Measurements from ENCODE around the gene ADGRG1.

ADGRG1 gene

DNA sequence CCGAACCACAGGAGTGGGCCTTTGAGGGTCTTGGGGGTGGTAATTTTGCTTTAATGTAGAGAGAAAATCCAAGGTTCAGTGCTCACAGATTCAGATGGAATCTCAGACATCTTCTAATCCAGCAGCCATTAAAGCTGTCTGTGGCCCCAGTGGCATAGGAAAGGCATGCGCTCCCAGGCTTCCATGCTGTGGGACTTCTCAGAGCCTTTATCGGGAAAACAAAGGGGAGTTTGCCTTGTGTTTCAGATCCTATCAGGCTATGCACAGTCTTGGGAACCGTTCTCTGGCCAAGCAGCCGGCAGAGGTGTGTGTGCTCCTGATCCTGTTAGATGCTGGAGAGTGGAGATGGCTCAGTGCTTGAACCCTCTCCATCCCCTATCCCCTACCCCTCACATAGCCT lies 7.8 kb downstream of the ADGRG1 start:
- FAIRE-seq, result no peak

DNA sequence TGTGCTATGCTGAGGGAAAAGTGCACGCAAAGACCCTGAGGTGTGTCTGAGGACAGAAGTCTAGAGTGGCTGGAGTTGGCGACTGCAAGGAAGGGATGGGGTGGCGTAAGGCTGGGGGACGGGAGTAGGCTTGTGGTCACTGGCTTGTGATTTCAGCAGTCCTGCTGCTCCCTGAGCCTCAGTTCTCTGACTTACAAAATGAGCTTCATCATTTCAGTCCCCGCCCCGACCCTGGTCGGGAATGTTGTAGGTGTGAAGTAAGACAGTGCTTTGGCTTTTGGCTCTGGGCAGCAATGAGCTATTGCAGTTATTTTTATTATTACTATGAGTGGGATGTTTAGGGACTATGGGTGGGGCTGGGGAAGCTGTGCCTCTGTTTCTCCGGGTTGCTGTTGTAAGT lies 8.6 kb downstream of the ADGRG1 start:
- FAIRE-seq, result no peak

DNA sequence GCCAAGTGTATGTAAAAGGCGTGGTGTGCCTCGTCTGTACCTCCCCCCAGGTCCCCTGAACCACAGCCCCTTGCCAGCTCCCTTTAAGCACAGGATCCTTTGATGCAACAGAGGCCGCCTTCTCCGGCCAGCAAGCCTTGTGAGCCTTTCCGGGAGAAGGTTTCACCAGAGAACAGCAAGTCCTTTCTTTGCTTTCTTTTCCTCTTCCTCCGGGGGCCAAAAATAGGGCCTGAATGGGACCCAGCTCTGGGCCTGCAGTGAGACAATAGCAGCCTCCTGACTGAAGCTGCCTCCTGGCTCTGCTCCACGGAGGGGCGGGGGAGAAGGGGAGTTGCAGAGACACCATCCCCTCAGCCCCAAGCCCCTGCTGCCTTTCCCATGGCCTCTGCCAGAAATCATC lies 9.0 kb downstream of the ADGRG1 start:
- no peak for FAIRE-seq

DNA sequence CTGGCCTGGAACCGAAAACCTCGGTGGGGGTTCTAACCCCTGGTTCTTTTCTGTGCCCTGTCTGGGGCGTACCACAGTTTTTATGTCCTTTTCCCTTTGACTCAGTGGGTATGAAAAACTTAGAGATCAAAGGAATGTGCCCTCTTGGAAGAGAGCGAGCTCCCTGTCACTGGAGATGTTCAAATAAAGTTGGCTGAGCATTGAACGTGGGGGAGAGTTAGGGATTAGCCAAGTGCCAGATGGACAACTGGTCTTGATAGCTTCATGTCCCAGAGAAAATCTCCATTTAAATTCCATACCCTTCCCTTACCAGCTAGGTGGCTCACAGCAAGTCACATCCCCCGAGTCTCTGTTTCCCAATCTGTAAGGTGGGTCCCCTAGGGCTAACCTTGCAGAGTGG lies 9.5 kb downstream of the ADGRG1 start:
- FAIRE-seq, result no peak

DNA sequence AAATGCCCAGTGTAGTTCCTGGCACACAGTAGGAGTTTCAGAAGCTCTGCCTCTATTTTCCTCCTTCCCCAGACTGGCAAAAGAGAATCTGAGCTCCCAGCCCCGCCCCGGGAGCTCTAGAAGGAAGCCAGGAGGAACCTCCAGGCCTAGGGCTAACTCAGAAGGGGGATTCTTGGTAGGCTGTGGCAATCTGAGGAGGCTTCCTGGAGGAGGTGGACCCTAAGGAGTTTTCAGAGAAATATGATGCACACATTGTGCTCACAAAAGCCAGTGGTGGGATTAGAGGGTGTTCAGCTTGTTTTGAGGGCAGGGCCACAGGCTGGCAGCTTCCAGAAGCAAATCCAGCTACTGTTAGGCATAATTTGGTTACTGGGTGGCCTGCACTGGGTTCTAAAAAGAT lies 10.0 kb downstream of the ADGRG1 start:
- FAIRE-seq, result no peak

DNA sequence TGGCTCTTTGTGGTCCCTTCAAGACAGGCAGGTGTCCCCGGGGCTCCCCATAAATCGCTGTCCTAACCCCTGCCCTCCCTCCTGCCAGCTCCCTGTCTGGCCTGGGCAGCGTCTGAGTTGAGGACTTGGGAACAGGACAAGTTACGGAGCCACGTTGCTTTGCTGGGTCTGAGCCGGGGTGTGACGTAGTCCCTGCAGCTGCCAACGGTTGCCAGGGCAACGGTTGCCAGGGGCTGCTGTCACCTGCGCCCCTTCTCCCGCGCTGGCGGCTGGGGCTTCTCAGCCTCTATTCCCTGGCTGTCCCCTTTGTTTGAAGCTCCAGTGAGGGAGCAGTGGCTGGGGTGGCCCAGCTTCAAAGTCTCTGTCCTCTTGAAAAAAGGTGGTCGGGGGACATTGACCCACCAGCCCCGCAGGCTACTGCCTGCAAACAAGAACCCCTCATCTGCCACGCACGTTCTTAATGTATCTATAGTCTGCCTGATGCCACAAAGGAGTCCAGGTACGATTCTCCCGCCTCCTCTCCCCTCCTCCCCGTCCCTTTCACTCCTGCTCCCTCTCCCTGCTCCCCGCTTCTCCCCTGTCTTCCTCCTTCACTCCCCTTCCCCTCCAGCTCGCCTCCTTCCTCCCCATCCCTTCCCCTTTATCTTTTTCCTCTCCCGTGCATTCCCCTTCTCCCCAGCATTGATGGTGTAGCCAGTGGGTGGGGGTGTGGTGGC lies 10.9 kb downstream of the ADGRG1 start:
- no peak for FAIRE-seq

DNA sequence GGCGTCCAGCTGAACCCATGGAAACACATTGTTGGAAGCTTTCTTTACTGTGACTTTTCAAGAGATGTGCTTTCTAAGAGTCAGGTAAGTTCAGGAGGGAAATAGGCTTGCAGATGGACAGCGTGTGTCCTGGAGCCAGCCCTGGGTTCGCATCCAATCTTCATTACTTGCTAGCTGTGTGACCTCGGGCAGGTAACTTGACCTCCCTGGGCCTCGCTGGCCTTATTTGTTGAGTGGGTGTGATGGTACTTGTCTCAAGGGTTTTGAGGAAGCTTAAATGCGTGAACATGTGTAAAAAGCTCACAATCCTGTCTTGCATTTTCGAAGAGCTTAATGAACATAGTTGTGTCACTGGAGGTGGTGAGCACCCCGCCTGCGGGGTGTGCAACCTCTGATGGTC lies 11.8 kb downstream of the ADGRG1 start:
- FAIRE-seq, result no peak

DNA sequence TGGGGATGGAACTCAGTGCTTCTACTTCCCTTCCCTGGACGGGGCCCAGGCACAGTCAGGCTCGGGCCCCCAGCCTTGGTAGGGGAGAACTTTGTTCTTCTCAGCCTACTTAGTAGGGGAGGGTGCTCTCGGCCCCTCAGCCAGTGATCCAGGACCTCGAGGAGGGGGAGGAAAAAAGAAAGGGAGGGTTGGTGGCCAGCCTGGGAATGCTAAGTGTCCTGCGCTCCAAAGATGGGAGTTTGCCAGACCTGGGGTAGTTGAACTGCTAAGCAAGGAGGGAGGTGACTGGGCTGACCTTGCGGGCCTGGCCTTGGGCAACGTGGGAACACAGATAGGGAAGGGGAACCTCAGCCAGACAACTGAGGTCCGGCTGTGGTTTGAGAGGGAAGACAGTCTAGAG lies 12.2 kb downstream of the ADGRG1 start:
- no peak for FAIRE-seq

DNA sequence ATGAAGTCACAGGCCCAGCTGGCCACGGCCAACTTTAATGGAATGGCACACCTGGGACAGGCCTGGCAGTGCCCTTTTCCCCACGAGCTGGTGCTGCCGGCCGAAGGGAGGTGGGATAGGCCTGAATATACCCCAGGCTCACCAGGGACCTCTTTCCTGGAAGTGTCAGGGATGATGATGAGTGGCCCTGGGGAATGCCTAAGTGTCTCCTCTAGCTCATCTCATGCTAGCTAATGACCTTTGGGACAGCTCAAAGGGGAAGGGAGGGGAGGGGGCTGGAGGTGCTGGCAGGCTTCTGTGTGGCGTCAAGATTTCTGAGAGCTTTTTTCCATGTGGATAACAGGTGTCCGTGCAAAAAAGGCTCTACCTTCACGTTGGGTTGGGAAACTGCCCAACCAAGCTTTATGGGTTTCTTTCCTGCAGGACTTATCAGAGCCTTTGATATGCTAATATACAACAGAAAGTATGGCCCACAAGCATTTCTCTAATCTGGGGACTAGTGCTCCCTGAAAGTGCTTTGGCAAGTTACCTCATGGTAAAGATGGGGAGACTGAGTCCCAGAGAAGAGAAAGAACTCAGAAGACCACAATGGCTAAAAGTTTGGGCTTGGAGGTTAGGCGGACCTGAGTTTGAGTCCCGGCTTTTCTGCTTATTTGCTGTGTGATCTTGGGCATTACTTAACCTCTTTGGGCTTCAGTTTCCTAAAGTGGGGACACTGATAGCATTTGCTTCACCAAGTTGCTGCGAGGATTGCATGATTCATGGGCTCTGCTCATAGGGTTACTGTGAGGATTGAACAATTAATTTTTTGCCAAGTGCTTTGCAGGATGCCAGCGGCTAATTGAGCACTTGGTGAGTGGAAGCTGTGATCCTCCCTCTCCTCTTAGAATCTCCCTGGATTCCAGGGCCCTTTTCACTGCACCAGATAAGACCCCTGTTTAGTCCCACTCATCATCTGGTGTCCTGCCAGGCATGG lies 14.0 kb downstream of the ADGRG1 start:
- FAIRE-seq, result no peak

DNA sequence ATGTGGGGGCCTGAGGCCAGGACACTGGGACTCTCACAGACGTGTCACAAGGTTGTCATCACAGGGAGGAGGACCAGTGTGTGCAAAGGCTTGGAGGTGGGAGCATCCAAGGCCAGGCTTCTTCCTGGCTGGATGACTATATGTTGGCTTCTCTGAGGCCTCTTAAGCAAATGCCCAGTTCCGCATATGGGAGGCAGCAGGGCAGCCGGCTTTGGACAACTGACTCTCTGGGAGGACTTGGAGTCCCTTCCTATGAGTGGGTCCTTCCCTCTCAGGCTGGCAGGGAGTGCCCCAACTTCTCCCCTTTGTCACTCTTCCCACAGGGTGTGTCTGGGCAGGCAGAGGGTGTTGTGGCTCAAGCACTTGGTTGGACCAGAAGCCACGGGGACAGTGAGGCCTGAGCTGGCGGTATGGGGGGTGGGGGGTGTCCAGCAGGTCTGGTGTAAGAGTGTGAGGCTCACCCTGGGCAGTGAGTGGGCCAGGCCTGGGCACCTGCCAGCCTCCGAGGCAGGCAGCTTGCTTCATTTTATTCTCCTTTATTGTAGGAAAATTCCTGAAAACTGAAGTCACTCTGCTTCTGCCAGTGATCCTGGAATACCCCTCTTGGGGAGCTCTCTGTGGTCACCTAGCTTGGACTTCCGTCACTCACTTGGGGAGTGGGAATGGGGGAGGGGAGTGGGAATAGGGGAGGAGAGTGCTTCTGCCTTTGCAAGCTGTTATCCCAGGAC lies 14.9 kb downstream of the ADGRG1 start:
- FAIRE-seq, result no peak

DNA sequence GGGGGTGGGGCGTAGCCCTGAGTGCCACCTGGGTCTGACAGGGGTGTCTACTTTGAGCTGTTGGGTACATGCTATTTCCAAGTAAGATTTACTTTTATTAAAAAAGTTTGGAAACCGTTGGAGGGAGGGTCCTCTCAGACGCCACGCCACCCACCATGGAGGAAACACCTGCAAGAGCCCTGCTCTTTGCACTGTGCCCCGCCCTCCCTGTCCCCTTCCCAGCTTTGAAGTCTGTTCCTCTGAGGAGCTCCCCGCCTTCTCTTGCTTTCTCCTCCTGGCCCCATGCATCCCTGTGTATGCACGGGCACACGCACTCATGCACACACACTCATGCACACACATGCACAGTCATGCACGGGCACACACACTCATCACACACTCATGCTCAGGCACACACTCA lies 15.5 kb downstream of the ADGRG1 start:
- FAIRE-seq, result no peak

DNA sequence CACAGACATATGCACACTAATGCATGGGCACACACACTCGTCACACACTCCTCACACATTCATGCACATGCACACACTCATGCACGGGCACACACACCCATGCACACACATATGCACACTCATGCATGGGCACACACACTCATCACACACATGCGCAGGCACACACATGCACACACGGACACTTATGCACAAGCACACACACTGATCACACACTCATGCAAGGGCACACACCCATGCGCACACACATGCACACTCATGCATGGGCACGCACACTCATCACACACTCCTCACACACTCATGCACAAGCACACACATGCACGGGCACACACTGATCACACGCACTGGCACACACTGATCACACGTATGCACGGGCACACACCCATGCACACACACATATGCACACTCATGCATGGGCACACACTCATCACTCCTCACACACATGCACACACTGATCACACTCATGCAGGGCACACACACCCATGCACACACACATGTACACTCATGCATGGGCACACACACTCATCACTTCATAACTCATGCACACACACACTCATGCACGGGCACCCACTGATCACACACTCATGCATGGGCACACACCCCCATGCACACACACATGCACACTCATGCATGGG lies 16.1 kb downstream of the ADGRG1 start:
- FAIRE-seq, result no peak

DNA sequence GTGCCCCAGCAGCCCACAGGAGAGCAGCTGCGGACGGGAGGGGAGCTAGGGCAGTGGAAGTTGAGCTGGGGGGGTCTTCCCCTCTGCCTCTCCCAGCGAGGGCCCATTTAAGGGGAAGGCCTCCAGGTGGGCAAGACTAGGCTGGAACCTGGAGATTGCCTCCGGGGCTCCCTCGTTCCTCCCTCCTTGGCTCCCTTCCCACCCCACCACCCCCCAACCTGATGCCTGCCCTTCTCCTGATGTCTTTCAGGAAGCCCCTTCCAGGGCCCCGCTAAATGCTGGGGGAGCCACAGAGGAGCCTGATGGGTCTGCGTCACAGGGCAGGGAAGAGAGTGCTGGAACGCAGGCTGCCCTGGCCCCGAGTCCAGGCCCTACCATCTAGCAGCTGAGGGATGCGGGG lies 16.7 kb downstream of the ADGRG1 start:
- no peak for FAIRE-seq

DNA sequence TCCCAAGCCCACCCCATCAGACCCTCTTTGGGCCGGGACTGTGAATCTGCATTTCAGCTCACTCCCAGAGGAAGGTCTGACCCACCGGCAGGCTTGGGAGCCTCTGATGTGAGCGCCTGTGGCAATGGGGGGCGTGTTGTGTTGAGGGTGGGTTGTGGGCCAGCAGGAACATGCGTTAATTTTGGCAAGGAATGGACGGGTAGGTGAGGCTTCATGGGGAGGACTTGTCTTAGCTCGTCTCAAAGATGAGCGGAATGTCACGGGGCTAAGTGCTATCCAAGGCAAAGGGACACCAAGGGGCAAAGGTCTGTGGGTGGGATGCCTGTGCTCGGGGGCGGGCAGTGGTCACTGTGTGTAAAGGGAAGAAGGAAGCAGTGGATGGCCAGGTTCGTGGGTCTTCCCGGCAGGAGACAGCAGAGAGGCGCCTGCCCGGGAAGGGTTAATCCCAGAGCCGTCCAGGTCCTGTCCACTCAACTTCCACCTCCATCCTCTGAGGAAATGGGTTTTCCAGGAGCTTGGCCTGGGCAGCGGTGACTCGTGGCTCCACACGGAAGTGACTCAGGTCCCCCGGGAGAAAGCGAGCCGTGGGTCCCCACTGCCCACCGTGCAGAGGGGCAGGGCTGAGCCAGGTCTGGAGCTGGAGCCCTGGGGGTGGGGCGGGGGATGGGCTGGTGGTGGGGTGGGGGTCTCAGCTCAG lies 17.4 kb downstream of the ADGRG1 start:
- FAIRE-seq, result no peak

DNA sequence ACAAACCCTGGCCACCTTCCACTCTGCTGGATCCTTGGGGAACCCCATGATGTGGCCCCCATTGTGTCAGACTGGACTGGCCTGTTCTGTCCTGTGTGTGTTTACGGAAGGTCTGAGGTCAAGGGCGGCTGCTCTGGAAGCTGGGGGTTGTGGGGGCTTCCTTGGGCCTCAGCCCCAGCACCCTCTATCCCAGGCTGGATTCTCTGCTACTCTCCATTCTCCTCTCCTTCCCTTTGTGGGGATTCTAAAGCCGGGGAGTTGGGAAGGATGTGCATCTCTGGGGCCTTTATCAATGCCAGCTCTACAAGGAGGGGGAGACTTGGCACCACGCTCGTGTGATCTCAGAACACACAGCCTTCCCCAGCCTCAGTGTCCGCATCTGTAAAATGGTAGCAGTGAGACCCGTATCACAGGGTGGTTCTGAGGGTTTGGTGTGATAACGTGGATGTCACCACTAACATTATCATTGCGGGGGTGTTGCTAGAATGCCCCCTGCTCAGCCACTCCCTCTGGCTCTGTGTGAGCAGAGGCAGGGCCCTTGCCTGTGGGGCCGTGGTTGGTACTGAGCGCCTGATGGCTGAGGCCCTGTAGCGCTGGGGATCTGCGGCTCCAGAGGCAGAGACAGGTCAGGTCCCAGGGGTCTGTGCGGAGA lies 18.1 kb downstream of the ADGRG1 start:
- no peak for FAIRE-seq

DNA sequence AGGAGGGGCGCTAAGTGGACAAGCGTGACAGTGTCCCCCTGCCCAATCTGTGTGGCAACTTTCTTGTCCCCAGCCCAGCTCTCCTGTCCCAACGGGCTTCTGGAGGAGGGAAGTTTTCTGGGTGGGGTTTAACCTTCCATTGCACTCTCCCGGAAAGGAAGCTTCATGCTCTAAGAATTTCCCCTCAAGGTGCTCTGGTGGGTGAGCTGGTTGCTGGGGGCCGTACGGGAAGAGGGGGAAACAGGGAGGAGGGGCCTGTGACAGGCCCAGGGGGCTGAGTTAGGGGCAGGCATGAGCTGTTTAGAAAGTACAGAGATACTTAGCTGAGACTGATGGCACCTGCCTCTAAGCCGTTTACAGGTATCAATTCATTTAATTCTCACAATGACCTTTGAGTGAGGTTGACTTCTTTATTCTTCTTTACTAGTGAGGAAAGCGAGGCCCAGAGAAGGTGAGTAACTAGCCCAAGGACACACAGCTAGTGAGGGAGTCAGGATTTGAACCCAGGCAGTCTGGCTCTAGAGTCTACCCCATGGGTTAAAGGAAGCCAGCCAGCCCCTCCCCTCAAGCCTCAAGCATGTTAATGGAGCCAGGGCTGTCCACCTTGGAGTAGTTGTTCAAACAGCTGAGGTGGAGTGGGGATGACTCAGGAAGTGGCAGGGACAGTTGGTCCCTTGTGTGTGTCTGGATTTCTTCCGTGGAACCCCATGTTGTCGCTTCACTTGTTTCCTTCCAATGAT lies 18.9 kb downstream of the ADGRG1 start:
- FAIRE-seq, result no peak

DNA sequence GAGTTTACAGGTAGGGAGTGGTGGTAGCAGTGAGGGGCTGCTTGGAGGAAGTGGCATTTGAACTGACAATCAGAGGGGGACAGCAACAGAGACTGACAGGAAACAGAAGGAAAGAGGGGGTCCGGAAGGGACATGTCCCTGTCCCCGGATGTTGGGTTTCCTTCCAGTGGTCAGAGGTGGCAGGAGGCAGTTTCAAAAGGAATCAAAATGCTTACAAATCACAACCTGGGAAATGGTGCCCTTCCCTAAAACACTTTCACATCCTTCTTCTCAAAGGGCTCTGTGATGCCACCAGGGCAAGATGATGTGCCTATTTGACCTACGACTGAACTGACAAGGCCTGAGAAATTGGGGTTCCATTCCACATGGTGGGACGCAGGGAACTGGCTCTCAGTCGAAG lies 19.7 kb downstream of the ADGRG1 start:
- FAIRE-seq, result no peak

DNA sequence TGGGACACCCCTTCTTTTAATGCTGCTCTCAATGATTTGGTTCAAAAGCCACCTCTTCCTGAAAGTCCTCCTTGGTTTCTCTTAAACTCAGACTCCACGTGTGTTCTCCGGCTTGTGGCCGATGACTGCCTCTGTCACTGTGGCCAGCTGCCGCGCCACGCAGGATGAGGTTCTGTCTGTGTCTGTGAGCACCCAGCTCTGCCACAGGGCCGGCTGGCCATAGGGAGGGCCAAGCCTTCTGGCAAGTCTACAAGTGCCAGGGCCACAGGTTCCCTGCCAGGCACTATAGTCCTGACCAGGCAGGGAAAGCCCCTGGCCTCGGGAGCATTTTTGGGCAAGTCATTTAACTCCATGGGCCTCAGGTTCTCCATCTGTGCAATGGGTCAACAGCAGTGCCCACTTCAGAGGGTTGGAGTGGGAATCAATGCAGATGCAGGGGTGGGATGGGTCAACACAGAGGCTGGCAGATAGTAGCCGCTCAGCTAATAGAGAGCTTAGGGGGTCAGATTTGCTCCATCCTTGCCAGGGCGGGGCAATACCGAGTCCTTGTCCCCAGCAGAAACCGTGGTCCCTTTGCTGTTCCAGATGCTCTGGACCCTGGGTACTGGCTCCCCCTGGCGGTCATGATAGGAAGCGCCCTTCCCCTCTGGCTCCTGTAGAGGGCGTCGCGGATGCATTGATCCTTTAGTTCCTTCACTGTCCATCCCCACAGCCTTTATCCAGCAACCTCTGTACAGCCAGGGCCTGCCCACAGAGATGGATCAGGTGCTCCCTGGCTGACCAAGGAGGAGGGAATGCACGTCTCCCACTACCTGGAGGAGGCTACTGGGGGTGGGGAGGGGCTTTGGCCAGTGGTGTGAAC lies 20.4 kb downstream of the ADGRG1 start:
- FAIRE-seq, result no peak

DNA sequence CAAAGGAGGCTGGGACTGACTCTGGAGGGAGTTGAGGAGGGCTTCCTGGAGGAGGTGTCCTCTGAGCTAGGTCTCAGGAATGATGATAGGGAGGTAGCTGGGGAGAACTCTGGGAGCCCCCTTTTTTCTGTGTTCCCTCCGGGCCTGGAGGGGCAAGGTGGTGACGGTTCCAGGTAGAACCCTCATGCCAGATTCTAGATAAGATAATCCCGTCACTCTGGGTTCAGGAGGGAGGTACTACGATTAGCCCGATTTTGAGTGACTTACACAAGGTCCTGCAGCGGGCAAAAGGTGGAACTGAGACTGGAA lies 21.0 kb downstream of the ADGRG1 start:
- FAIRE-seq, result no peak

DNA sequence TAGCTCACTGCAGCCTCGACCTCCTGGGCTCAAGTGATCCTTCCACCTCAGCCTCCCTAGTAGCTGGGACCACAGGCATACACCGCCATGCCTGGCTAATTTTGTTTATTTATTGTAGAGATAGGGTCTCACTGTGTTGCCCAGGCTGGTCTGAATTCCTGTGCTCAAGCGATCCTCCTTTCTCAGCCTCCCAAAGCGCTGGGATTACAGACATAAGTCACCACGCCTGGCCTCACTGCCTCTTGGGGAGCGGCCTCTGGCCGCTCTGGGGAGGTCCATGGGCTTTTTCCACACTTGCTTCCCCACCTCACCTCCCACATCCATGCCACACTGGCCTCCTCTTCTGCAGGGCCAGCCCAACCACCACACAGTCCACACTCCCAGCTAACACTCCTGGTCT lies 21.4 kb downstream of the ADGRG1 start:
- FAIRE-seq, result no peak
